Subcutaneous abdominal adipose tissue (tissue), 5 donors: ENCODE data around the gene PIGO.

Experiments used
- H3K27ac ChIP-seq: one replicate; pipeline ENCODE4 v1.7.0; 2013; ENCODE audit warnings: low read depth, mild to moderate bottlenecking, inconsistent platforms, low read length, moderate library complexity
- H3K27me3 ChIP-seq, 5 donors: one replicate each; pipeline ENCODE4 v1.7.0; 2013; ENCODE audit warnings: low read length in 5 of 5, inconsistent platforms in 1 of 5; ENCODE audit not compliant: control insufficient read depth in 5 of 5, insufficient read depth in 4 of 5
- H3K36me3 ChIP-seq, 5 donors: one replicate each; pipeline ENCODE4 v1.7.0; 2013; ENCODE audit warnings: low read length in 5 of 5; ENCODE audit not compliant: control insufficient read depth in 5 of 5, insufficient read depth in 5 of 5
- H3K4me1 ChIP-seq, 5 donors: one replicate each; pipeline ENCODE4 v1.7.0; 2013; ENCODE audit warnings: low read length in 5 of 5, mild to moderate bottlenecking in 3 of 5, moderate library complexity in 1 of 5; ENCODE audit not compliant: control insufficient read depth in 5 of 5, insufficient read depth in 5 of 5
- H3K4me3 ChIP-seq, 5 donors: one replicate each; pipeline ENCODE4 v1.7.0; 2013; ENCODE audit warnings: low read length in 5 of 5, low read depth in 1 of 5
- H3K9ac ChIP-seq, 5 donors: one replicate each; pipeline ENCODE4 v1.7.0; 2013; ENCODE audit warnings: low read length in 5 of 5, mild to moderate bottlenecking in 4 of 5, moderate library complexity in 3 of 5
- H3K9me3 ChIP-seq, 5 donors: one replicate each; pipeline ENCODE4 v1.7.0; 2013; ENCODE audit warnings: low read length in 5 of 5; ENCODE audit not compliant: control insufficient read depth in 5 of 5
- donor health status: healthy.
- donor health status: healthy.
- donor health status: healthy.
- donor health status: healthy.
- donor health status: healthy.

Gene PIGO

DNA sequence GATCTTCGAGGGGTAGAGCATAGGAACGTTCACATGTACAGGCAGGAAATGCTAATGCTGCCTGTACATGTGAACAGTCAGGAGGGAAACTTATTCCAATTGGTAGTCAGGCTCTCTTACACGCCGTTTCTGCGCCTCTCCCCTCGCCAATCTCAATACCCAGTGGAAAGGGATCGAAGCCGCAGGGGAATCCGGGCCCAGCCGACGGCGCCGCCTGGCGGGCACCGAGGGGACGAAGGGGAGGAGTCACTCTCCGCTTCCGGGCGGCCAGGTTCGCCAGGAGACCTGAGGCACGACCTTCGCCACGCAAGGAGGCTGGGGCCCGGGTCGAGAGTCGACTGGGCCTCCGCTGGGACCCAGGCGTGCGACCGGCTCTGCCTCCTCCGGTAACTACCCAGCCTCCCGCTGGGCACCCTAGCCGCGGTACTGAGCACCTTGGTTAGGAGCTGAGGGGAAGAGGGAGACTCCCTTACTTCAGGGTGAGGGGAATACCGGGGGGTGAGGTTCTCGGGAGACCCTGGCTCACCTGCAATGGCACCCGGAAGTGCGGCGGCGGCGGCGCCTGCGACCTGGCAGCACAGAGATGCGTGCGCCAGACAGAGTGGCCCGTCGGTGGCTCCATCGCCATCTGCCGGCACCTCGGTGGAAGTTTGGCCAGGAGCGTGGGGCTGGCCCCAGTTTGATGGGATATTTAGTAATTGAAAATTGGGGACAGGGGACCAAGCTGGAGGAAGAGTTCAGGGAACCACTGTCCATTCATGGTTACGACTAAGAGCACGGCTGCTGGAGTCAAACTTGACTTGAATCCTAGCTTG is at the start of gene PIGO:
TSS of gene PIGO (minus strand) at position 557 of the 815 bp plus-strand sequence. CDS start 1,026 bp downstream, outside the sequence.
- Histone ChIP-seq H3K4me1 (peaks cover 0 to 21% (median 11%) of the 10 kb centered on the region in 5 donors), H3K36me3 (peaks cover 0 to 55% (median 41%) of the 10 kb centered on the region in 5 donors), H3K9ac (peak within 1 kb of the TSS; percentile 92 to 96 (median 94)), H3K9me3 (no peaks in the 10 kb centered on the region), H3K27ac (peak within 1 kb of the TSS; percentile 93), H3K27me3 (no peaks in the 10 kb centered on the region), H3K4me3 (peak within 1 kb of the TSS; percentile 76 to 99 (median 98))

DNA sequence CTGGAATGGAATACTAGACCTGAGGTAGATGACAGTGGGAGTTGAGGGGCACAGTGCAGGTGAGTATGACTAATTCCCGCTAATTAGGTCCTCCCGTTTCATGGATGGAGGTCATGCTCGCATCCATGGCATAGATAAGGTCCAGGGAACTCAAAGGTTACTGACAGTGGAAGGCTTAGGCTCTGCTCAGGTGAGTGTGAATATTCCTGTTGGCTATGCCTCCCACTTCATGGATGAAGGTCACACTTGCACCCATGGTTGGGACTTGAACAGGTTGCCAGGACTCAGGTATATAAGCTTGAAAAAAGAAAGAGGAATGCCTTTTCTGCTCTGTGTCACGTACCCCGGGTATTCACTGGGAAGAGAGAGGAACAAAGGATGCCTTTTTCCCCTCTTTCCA is 45.6 kb upstream of the PIGO start:
- H3K4me3 ChIP-seq: no peak overlapping the region
- H3K9me3 ChIP-seq: peaks cover 8 to 25% (median 21%) of the 10 kb centered on the region in 5 donors
- H3K9ac ChIP-seq: no peak overlapping the region

DNA sequence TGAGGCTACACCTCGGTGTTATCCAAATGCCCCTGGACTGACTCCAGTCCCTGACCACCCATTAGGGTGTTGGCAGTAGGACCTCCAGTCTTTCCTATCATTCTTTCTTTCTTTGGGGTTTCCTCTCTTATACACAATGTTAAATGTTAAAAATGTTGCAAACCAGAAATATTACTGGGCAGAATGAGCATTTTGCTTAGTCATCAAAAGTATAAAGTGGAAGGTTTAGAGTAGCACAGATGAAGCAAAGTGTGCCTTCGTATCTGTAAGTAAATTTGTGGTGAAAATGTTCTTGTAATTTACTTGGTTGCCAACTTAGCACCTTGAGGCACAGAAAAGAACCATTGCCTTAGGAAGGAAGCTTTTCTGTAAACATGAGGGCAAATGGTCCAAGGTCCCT is 43.7 kb upstream of the PIGO start:
- Histone ChIP-seq H3K4me1 (peaks cover 0 to 8% (median 0%) of the 10 kb centered on the region in 5 donors), H3K9ac (no peak overlapping the region), H3K9me3 (peaks cover 8 to 21% (median 21%) of the 10 kb centered on the region in 5 donors), H3K4me3 (no peak overlapping the region), H3K27me3 (no peaks in the 10 kb centered on the region), H3K27ac (no peak overlapping the region), H3K36me3 (no peaks in the 10 kb centered on the region)

More for the DNA sequence above, 45.6 kb upstream of the PIGO start:
- H3K27me3 ChIP-seq: no peaks in the 10 kb centered on the region
- peaks cover 0 to 4% (median 0%) of the 10 kb centered on the region in 5 donors for H3K4me1 ChIP-seq
- no peaks in the 10 kb centered on the region for H3K36me3 ChIP-seq
- no peak overlapping the region for H3K27ac ChIP-seq

DNA sequence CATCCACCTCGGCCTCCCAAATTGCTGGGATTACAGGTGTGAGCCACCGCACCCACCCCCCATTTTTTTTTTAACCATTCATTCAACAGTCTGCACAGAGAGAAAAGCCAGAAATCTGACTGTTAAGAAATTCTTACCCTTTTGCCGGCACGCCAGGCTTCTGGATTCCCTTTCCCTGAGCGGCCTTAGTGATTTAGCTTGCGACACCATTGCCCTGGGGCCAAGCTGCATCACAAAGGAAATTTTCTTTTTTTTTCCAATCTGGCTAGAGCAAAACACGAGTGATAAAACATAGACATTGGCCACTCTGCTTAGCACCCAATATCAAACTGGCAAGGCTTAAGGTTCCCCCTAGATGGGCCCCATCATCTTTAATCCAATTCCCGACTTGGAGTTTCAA is 40.5 kb upstream of the PIGO start:
- Histone ChIP-seq H3K4me1 (peaks cover 0 to 8% (median 0%) of the 10 kb centered on the region in 5 donors), H3K9me3 (peaks cover under 1 to 16% (median 8%) of the 10 kb centered on the region in 5 donors), H3K27ac (no peak overlapping the region), H3K36me3 (no peaks in the 10 kb centered on the region), H3K9ac (no peak overlapping the region), H3K4me3 (no peak overlapping the region), H3K27me3 (no peaks in the 10 kb centered on the region)

DNA sequence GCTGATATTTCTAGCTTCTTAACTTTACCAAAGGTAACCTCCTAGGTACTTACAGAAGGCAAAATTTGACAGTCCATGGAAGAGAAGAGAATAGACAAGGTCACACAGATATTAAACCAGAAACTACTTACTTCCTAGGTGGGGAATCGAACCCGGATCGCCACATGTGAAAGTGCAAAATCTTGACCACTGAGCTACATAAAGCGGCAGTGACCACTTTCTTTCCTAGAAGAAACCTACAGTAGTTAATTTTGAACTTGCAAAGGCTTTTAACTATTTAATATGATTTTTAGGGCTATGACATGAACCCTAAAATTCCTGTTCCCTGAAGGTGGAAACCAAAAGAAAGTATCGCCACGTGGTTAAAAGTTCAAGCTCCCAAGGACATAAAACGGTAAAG is 39.6 kb upstream of the PIGO start:
- Histone ChIP-seq H3K36me3 (no peaks in the 10 kb centered on the region), H3K9ac (no peak overlapping the region), H3K9me3 (peaks cover 0 to 8% (median 0%) of the 10 kb centered on the region in 5 donors), H3K4me3 (no peak overlapping the region), H3K4me1 (peaks cover 0 to 8% (median 0%) of the 10 kb centered on the region in 5 donors), H3K27ac (no peak overlapping the region), H3K27me3 (no peaks in the 10 kb centered on the region)

DNA sequence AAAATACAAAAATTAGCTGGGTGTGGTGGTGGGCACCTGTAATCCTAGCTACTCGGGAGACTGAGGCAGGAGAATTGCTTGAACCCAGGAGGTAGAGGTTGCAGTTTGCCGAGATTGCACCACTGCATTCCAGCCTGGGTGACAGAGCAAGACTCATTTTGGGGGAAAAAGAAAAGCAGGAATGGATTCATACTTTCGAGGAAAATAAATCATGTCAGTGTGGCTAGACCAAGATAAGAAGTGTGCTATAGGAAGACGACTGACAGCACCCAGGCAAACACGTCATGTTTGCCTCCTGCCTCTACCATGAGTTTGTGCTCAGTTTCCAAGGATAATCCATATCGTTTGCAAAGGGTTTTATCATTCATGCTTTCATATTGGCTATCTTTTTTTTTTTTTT is 38.5 kb upstream of the PIGO start:
- no peak overlapping the region for H3K4me3 ChIP-seq
- H3K27me3 ChIP-seq: no peaks in the 10 kb centered on the region
- no peaks in the 10 kb centered on the region for H3K36me3 ChIP-seq
- H3K27ac ChIP-seq: no peak overlapping the region
- H3K9me3 ChIP-seq: peaks cover 0 to 7% (median 0%) of the 10 kb centered on the region in 5 donors
- H3K9ac ChIP-seq: no peak overlapping the region
- H3K4me1 ChIP-seq: peaks cover 0 to 8% (median 0%) of the 10 kb centered on the region in 5 donors

DNA sequence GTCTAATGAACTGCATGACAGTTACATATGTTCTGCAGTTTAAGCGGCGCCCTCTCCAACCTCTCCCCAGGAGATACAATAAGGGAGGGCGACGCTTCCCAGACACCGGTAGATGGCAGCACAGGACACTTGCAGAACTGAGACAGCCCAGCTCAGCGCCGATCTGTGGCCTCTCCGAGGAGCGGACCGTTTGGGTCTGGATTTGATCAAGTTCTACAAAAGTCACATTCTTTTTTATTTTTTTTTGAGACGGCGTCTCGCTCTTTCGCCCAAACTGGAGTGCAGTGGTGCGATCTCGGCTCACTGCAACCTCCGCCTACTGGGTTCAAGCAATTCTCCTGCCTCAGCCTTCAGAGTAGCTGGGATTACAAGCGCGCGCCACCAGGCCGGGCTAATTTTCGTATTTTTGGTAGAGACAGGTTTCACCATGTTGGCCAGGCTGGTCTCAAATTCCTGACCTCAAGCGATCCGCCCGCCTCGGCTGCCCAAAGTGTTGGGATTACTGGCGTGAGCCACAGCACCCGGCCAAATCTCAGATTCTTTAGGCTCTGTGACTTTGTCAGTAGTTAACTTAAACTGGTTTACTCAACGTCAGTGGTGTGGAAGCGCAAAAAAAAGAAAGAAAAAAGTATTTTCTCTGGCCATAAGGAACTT is 20.6 kb upstream of the PIGO start:
- H3K9me3 ChIP-seq: no peaks in the 10 kb centered on the region
- peak overlapping the region; percentile 65 to 91 (median 86) for H3K4me3 ChIP-seq
- no peaks in the 10 kb centered on the region for H3K36me3 ChIP-seq
- peak overlapping the region; percentile 46 to 78 (median 59) for H3K9ac ChIP-seq
- H3K27ac ChIP-seq: peak overlapping the region; percentile 81
- H3K4me1 ChIP-seq: peaks cover 8 to 48% (median 41%) of the 10 kb centered on the region in 5 donors
- no peaks in the 10 kb centered on the region for H3K27me3 ChIP-seq

DNA sequence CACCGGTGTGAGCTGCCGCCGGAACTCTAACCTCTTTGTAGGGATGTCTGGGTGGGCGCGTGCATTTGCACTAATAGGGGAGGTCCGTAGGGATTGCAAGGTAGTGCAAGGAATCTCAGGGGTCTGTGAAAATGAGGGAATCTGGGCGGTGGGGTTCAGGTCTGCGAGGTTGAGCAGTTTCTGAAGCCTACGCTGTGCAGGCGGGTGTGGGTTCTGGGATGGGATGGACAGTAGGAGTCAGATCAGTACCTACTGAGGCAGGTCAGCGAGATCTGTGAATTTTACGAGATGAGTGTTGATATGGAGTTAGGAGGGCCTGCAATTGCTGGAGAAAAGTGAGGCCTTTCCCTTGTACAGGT is 20.1 kb upstream of the PIGO start:
- peaks cover 8 to 53% (median 46%) of the 10 kb centered on the region in 5 donors for H3K4me1 ChIP-seq
- no peaks in the 10 kb centered on the region for H3K27me3 ChIP-seq
- peak overlapping the region in 4 of 5 donors; percentile 46 to 78 (median 58) for H3K9ac ChIP-seq
- H3K27ac ChIP-seq: peak overlapping the region; percentile 81
- H3K36me3 ChIP-seq: no peaks in the 10 kb centered on the region
- peak overlapping the region; percentile 65 to 91 (median 86) for H3K4me3 ChIP-seq
- H3K9me3 ChIP-seq: no peaks in the 10 kb centered on the region

DNA sequence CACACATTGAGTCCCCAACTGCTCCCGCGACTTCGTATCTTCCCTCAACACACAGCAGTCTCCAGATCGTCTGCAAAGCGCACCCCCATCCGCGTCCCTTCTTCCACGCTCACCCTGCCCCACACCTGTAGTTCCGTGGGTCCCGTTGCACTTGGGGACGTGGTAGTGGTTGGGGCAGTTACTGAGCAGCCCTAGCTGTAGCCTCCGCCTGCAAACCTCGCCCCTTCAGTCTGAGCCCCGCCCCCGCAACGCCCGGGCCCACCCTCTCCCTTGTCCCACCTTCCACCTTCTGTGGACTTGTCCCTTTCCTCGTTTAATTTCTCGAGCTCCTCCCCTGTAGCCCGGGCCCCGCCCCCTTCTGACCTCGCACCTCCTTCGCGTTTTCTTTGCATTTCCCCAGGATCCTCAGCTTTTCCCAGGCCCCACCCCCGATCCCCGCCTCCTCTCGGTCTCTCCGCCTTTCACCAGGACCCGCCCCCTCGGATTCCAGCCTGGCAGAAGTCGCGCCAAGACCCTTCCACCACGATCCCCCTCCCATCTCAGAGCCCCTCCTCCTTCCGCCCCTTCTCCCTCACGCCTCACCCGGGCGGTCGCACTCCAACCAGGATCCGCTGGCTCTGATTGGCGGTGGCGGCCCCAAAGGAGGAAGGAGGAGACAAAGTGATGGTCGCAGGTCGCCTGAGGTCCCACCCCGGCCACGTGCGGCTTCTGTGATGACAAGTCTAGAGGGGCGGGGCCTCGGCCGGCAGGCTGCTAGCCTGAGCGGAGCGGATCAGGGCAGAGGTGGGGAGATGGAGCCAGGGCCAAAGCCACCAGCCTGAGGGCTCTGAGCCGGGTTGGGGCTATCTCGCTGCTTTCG is 19.5 kb upstream of the PIGO start, which contains the start of gene ATOSB:
TSS of gene ATOSB (minus strand) at position 183 of the 859 bp plus-strand sequence. CDS start 7,588 bp downstream, outside the sequence.
- Histone ChIP-seq H3K9ac (peak within 1 kb of the TSS; percentile 68 to 87 (median 76)), H3K27me3 (no peaks in the 10 kb centered on the region), H3K4me3 (peak within 1 kb of the TSS; percentile 83 to 96 (median 90)), H3K27ac (peak within 1 kb of the TSS; percentile 81), H3K4me1 (peaks cover 9 to 56% (median 49%) of the 10 kb centered on the region in 5 donors), H3K36me3 (no peaks in the 10 kb centered on the region), H3K9me3 (no peaks in the 10 kb centered on the region)
